HG03558 (cell line): ENCODE results near the gene GCLC.
"Not testable (repeated sequence)": the region's sequence is repeated elsewhere in the genome, so short reads cannot be mapped to it uniquely, and the experiment has no call there.

Source experiments
- ATAC-seq: cut with Tn5 transposase; IDR thresholded peaks from one replicate; pipeline ENCODE4 v1.9.1; 2021; ENCODE audit warnings: moderate number of reproducible peaks; ENCODE audit not compliant: unreplicated experiment; ENCODE audit errors: extremely low read depth

Gene GCLC

DNA sequence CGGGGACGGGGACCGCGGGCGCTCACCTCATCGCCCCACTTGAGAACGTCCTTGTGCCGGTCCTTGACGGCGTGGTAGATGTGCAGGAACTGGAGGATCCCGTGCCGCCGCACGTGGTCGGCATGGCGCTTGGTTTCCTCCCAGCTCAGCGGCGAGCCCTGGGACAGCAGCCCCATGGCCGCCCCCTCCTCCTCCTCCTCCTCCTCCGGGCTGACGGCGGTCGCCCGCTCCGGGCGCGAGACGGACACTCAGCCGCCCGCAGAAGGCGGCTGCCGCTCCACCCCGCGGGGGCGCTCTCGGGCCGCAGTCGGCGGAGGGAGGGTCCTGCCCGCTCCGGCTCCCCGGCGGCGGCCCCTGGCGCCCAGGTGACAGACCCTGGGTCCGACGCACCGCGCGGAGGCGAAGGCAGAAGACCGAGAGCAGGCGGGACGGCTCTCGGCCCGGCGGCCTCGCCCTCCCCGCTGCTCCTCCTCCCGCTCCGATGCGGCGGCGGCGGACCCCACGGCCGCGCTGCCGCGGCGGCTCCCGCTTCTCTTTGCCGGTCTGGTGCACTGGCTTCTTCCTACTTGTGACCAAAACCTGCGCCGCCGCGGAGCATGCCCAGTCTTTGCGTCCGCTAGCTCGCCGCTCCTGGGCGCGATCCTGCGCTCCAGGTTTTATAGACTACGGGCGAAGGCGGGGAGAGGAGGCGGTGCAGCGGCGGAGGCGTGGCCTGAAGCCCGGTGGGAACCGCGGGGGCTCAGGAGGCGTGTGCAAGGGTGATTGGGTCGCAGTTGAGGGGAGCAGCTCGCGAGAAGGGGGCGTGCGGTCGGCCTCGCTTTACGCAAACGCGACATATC, at the start of gene GCLC:
TSS of gene GCLC (minus strand) at position 632 of the 839 bp plus-strand sequence. CDS start at position 176, 456 bp downstream.
- ATAC-seq: peak; percentile 53

DNA sequence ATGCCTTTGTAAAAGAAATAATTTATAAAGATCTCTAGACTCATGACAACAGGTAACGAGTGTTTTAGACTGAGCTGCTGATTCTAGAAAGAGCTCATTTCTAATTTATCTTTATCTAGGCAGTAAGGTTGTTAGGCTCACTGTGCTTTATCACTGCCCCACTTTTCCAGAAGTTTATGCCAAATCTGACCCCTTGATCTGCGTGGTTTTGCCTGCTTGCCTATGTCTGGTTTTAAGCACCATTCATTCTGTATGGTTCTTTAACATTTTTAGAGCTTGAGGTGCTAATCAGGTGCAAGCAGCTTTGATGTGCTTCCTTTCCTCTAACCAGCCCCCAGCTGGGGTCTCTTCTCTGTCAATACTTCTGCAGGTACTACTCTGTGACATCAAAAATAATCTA, 49.7 kb upstream of the GCLC start:
- ATAC-seq: no peak

DNA sequence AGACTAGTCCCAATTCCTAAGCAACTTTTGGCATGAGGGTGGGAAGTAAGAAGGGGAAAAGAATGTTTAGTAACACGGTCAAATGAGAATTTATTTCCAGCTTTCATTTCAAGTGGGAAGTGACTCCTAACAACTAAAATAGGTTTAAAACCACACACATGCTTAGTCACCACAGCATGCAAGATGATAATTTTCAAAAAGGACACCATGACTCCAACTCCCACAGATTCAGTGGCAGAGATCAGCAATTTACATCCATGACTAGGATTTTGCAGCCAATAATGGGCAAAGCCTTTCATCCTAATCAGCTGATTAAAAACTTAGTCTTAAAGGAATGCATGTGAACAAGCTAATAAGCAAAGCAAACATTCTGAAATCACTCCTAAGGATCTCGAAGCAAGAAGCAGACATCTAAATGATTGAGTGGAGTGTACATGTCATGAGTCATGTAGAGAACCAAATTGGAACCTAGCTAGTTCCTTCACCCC, 48.1 kb upstream of the GCLC start:
- ATAC-seq: no peak

DNA sequence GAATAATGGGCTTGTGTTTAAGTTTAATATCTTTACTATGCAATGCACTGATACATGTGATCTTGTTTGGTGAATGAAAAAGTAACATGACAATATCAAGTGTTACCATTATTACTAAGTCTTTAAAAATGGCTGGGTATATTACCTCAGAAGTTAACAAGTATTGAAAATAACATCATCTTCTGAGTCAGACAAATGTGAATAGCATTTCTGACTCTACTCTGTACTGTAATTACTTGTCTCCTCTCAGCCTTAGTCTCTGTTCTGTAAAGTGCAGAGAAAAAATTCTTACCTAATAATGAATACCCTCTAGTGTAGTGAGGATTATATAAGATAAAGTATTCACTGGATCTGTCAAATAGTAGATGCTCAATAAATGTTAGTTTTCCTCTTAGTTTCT, 47.0 kb upstream of the GCLC start:
- no peak for ATAC-seq

DNA sequence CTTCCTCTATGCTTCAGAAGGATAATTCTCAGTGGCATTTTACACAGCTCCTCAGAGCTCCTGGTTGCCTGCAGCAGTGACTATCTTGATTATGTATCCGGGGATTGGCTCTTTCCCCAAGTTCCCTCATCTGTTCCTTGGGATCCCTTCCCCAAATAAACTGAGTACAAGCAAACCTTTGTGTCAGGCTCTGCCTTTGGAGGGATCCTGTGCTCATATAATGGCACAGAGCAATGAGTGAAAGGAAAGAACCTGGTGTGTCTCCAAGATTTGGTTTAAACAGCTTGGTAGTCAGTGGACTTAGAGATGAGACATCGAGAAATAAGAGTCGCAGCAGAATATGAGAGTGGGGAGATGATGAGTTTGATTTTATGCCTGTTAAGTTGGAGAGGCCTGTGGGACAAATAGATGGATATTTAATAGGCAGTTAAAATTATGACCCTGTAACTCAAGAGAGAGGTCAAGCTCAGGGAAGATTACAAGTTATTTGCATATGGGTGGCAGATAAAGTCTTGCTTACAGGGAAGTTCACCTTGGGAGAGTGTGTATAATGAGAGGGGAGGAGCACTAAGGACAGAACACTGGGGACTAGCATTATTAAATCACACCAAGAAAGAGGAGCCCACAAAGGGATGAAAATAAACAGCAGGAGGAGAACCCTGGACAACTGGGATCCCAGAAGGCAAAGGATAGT, 44.1 kb upstream of the GCLC start:
- no peak for ATAC-seq

DNA sequence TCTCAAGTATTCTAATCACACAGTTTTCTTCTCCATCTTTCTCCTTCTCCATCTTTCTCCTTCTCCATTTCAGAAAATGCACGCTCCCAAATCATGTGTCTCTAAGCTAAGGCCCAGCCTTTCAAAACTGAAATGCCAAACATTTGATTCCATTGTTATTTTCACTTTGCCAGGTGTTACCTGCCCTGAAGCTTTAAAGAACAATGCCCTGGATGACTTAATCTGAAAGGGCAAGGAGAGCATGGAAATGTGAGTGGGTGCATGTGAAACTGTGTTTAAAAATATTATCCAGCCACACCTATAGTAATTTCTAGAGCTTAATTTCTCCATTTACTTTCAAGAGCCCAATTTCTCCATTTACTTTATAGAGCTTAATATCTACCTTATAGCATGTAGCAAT, 42.4 kb upstream of the GCLC start:
- no peak for ATAC-seq

DNA sequence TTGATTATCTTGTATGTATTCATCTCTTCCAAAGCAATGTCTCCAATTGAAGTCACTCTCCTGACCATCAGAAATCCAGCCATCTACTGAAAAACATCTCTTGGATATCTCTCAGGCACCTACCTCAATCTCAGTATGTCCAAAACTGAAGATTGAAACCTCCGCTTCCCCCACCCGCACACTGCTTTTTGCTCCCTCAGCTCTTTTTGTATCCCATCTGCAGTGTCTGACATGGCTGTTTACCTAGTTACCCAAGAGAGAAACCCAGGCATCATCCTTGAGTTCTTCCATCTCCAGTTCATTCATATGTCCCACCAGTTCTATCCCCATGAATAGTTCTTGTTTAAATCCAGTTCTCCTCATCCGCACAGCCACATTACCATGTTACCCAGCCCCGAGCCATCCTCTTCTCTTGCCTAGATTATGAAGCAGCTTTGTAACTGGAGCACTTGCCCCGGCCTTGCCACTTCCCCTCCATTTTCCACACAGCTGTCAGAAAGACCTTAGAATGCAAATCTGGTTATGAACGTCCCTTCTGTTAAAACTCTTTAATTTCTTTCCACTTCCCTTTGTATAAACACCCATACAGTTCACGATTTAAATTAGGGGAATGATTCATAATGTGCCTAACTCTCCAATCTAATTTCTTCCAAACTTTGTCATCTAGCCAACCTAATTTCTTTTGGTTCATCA, 40.5 kb upstream of the GCLC start:
- ATAC-seq: no peak

DNA sequence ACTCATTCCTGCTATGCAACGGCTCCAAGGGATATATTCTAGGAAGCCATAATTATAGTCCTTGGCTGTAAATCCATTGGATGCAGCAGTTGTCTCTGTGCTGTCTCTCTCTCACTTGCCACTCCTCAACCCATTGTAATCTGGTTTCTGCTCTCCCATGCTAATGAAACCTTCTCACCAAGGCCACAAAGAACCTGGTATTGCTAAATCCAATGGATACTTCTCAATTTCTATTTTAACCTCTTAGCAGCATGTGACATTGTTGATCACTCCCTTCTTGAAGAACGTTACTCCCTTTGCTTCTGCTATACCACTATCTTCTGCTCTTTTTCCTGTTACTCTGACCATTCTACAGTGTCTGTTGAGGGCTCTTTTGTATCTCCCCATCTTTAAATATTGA, 39.8 kb upstream of the GCLC start:
- no peak for ATAC-seq

DNA sequence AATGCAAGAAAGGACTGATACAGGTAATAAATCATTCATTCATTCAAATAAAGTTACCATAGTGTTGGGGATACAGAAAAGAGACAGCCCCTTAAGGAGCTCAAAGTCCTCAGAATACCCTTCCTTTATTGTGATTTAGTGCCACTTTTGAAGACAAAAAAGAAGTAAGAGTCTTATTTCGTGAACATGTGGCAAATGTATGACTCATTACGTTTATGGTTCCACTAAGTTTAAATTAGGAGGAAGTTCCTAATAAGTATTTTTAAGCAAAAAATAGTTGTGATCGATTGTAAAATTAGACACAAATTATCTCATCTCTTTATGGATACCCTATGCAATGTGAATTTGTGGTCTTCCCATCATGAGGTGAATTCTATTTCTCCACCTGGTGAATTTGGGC, 38.5 kb upstream of the GCLC start:
- no peak for ATAC-seq

DNA sequence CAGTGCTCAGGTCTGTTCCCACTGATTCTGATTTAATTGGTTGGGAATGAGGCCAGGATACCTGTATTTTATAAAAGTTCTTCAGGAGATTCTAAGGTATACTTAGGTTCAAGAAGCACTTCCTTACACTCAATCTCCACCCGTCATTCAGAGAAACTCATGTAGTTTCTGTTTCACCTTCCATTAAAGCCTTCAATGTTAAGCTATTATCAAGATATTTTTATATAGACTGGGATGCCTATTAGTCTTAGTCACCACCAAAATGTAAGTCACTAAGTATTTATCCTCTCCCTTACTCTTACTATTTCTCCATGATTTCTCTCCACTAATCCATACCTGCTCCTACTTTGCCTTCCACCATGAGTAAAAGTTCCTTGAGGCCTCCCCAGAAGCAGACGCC, 38.1 kb upstream of the GCLC start:
- ATAC-seq: no peak

DNA sequence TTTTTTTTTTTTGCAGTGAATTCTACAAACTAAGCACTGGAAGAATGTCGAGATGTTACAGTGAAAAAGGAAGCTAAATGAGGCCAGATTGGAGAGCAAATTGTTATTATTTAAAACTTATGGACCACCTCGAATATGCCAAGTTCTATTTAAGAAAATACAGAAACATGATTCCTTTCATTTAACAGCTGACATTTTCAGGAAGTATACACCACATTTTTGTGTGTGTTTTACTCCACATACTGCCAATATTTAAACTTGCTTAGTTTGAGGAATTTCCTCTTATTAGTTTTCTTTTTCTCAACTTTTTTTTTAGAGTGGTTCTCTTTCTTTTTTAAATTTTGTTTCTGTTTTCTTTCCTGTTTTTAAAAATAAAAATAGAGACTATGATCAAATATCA, 37.0 kb upstream of the GCLC start:
- no peak for ATAC-seq

DNA sequence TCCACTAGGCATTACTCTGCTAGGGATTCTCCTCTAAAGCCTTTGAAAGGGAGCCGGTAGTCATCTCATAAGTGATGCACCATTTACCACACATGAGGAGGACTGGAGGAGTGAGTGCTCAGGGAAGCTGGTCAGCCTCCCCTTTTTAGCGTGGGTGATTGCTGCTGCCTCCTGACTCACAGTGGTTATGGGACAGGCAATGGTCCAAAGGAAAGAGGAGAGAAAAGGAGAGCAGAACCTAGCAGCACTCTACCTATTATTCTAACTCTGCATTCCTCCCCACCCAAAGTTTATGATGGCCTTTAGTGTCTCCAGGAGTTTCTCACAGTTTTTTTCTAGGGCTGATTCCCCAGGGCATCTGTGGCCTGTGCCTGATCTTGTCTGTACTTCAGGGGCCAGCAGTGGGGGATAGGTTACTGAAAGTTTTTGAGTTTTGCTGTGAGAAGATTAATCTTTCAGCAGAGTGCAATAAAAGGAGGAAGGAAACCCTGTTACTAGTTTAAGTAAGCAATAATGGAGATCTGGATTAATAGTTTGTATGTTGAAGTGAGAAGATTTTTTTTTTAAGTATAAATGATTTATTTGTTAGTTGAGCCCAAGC, 36.4 kb upstream of the GCLC start:
- no peak for ATAC-seq

DNA sequence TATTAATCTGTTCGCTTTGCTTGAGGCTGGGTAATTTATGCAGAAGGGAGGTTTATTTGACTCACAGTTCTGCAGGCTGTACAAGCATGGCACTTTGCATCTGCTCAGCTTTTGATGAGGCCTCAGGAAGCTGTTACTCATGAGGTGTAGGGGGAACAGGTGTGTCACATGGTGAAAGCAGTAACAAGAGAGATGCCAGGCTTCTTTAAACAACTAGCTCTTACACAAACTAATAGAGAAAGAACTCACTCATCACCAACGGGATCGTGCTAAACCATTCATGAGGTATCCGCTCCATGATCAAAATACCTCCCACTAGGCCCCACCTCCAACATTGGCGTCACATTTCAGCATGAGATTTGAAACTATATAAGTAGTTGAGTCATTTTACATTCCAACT, 34.4 kb upstream of the GCLC start:
- no peak for ATAC-seq

DNA sequence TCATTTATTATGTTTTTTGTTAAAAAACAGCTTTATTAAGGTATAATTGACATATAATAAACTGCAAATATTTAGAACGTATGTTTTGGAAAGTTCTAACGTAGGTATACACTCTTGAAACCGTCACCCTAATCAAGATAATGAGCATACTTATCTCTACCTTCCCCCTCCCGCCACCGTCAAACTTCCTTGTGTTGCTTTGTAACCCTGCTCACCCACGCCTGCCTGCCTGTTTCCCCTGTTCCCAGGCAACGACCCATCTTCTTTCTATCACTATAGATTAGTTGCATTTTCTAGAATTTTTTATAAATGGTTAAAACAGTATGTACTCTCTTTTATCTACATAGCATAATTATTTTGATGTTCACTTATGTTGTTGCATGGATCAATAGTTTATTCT, 33.5 kb upstream of the GCLC start:
- no peak for ATAC-seq

DNA sequence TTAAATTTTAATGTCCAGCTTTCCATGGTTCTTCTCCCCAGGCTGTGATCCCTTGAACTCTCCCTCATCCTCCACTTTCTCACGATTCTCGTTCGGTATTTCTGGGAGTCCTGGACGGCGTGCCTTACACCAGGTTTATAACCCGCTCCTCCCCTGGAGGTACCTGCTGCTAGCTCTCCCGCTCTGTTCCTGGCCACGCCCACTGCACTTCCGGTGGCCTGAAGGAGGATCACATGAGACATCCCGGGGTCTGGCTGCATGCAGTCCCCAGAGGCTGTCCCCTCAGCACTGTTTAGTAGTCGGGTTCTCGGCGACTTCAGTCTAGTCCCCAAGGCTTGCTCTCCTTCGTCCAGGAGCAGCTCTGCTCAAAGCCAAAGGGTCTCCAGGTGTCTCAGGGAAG, 28.4 kb upstream of the GCLC start:
- no peak for ATAC-seq

DNA sequence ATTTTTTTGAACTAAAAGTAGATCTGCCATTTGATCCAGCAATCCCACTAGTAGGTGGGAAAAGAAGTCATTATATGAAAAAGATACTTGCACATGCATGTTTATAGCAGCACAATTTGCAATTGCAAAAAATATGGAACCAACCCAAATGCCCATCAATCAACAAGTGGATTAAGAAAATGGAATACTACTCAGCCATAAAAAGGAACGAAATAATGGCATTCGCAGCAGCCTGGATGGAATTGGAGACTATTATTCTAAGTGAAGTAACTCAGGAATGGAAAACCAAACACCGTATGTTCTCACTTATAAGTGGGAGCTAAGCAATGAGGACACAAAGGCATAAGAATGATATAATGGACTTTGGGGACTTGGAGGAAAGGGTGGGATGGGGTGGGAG, 27.5 kb upstream of the GCLC start:
- not testable (repeated sequence) for ATAC-seq

DNA sequence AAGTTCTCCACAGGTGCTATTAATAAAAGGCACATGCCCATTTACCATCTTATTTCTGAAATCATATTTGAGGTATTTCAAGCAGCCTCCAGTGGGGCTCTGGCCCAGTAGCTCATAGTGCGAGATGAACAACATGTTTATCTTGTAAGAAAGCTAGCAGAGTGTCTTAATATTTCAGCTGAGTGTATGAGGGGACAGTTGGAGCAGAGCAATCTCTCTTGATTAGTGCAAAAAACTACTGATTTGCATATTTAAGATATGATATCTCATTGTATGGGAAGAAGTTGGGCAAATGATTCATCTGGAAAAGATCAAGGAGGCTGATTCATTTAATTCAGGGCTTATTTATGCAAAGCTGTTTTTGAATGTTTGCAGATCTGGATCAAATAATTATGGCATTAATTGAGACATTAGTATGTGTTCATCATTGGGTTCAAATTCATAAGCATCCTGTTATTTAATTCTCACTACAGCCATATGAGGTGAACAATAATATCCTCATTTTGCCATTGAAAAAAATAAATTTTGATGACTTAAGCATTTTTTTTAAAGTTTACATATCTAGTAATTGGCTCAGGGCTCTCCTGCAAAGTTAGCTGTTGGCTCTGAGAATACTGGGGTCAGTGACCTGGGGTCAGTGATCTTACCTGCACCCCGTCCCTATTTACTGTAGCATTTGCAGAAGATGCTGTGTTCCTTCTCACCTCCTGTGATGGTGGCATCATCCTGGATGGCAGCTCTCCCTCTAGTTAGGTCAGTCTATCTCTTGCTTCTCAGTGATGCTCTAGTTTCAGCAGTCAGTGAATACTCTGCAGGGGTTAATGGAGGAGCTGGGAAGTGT, 24.1 kb upstream of the GCLC start:
- ATAC-seq: no peak

DNA sequence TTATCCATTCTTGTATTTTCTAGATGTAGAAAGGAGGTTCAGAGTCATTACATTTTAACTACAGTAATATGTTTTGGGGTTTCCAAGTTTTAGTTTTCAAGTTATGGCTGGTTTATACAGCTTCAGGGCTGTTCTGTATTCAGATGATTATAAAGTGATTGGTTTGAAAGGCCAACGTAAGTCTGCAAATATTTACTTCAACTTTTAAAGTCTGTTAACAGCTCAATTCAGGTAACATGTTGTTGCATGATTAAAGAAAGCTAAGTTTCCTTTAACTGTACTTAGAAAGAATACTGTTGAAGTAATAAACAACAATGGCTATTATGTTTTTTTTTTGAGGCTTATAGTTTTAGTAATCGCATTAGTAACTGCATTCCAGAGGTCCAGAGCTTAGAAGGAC, 22.8 kb upstream of the GCLC start:
- no peak for ATAC-seq

DNA sequence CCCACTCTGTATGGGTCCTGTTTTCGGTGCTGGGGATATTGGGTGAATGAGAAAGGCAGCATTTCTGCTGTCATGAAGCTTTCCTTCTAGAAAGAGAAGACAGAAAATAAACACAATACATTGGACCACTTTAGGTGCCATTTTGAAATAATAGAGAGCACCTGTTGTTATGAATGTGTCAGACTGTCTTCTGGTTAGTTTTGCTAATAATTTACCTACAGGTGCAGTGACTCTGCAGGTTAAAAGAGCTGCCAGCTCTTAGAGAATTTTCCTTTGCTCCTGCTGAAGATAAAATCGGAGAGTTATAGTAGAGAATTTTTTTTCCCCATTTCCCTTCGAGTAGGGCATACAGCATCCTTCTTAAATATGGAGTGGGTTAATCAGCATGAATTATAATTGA, 21.9 kb upstream of the GCLC start:
- ATAC-seq: no peak

DNA sequence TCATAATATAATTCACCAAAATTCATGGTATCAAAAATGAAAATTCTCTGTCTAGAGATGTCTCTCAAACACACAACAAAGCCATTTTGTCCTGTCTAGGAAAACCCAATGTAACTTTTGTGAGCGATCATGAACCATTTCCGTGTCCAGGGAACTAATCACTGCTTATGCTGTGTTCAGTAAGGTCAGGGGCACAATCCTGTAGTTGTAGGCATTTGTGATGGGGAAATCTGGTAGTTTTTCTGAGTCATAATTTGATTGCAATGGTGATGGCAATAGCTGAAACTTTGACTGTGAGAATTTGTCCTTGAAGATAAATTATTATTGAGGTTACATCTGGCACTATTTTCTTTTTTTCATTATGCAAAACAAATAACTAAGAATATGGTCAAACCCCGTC, 21.0 kb upstream of the GCLC start:
- no peak for ATAC-seq
